GM23248 (cell line): ENCODE results near the gene IQSEC3. TPM values are rescaled to one million over a fixed set of nuclear protein-coding genes. Genes with fewer than 3 reads are reported as not detected.
A peak's percentile ranks its signal among the peaks of the same experiment; 100 is the strongest.

Experiments used
- DNase-seq: peaks from one replicate; pipeline ENCODE4 v3.0.0-alpha.2; 2015
- H2AFZ ChIP-seq: fragments of 200-600 bp; sonication (generic); 2 replicates; pipeline ENCODE4 v1.6.1; 2016; ENCODE audit warnings: antibody characterized with exemption
- H3F3A ChIP-seq: fragments of 200-600 bp; sonication (generic); 2 replicates; pipeline ENCODE4 v1.6.1; 2016; ENCODE audit warnings: mild to moderate bottlenecking, antibody characterized with exemption, mixed run types; ENCODE audit not compliant: insufficient read depth
- H3K27ac ChIP-seq: fragments of 200-600 bp; sonication (generic); 2 replicates; pipeline ENCODE4 v1.5.1; 2016; ENCODE audit warnings: mild to moderate bottlenecking
- H3K27me3 ChIP-seq: fragments of 200-600 bp; sonication (generic); replicated peaks from 2 replicates; pipeline ENCODE4 v1.6.1; 2016; ENCODE audit warnings: mild to moderate bottlenecking; ENCODE audit not compliant: insufficient read depth
- H3K36me3 ChIP-seq: fragments of 200-600 bp; sonication (generic); 2 replicates; pipeline ENCODE4 v1.6.1; 2016; ENCODE audit warnings: low read depth, mild to moderate bottlenecking
- H3K4me1 ChIP-seq: fragments of 200-600 bp; sonication (generic); 2 replicates; pipeline ENCODE4 v1.6.1; 2016; ENCODE audit warnings: mild to moderate bottlenecking; ENCODE audit not compliant: insufficient read depth
- H3K4me2 ChIP-seq: fragments of 200-600 bp; sonication (generic); one replicate; pipeline ENCODE4 v1.6.1; 2016; ENCODE audit warnings: mild to moderate bottlenecking; ENCODE audit not compliant: unreplicated experiment
- H3K4me3 ChIP-seq: fragments of 200-600 bp; sonication (generic); 2 replicates; pipeline ENCODE4 v1.5.1; 2016; ENCODE audit warnings: mild to moderate bottlenecking
- H3K79me2 ChIP-seq: fragments of 200-600 bp; sonication (generic); 2 replicates; pipeline ENCODE4 v1.6.1; 2016; ENCODE audit warnings: mild to moderate bottlenecking; ENCODE audit not compliant: insufficient read depth
- H3K9ac ChIP-seq: fragments of 200-600 bp; sonication (generic); 2 replicates; pipeline ENCODE4 v1.6.1; 2016; ENCODE audit warnings: mild to moderate bottlenecking
- H3K9me2 ChIP-seq: fragments of 200-600 bp; sonication (generic); 2 replicates; pipeline ENCODE4 v1.6.1; 2016; ENCODE audit warnings: mixed run types, mild to moderate bottlenecking, moderate library complexity; ENCODE audit not compliant: insufficient read depth
- H3K9me3 ChIP-seq: fragments of 200-600 bp; sonication (generic); one replicate; pipeline ENCODE4 v1.6.1; 2017; ENCODE audit warnings: low read depth
- H4K20me1 ChIP-seq: fragments of 200-600 bp; sonication (generic); 2 replicates; pipeline ENCODE4 v1.6.0; 2016; ENCODE audit not compliant: insufficient read depth
- EZH2 ChIP-seq: fragments of 200-600 bp; sonication (generic); IDR thresholded peaks from 2 replicates; pipeline ENCODE4 v1.6.1; 2018; ENCODE audit warnings: antibody characterized with exemption, mild to moderate bottlenecking; ENCODE audit not compliant: insufficient read depth, poor library complexity, severe bottlenecking
- EZH2phosphoT487 ChIP-seq: fragments of 200-600 bp; sonication (generic); IDR thresholded peaks from 2 replicates; pipeline ENCODE4 v1.6.1; 2018; ENCODE audit warnings: antibody characterized with exemption, moderate library complexity, mild to moderate bottlenecking, low read depth; ENCODE audit not compliant: insufficient read depth
- WGBS, 2 experiments: methylation state at CpG; one replicate each; pipeline ENCODE4 v1.1.6; 2015 to 2017; ENCODE audit warnings: low lambda C conversion rate in 2 of 2, low coverage in 1 of 2; ENCODE audit errors: missing lambda C conversion rate in 2 of 2; 5-methylcytosine and 5-hydroxymethylcytosine counted together
- in situ Hi-C: fragments of 300-500 bp; cut with MboI; formaldehyde crosslinking; loops from 2 replicates; pipeline ENCODE4 v1.15.0; 2020
- polyA plus RNA-seq: library from polyadenylated mRNA; unstranded; fragments of >200 nt; fragmentation: Nextera tagmentation; extraction: Ambion mirVana; gene quantifications from 2 replicates; pipeline ENCODE4 v1.2.1, GENCODE V29; 2016
- total RNA-seq: library from RNA; depleted of rRNA; stranded (reverse); fragments of >200 nt; shearing (Covaris generic); gene quantifications from 2 replicates; pipeline ENCODE4 v1.2.3, GENCODE V29; 2014

The IQSEC3 gene
- total and polyA plus RNA-seq, 2 experiments from 2014 or later = not detected

GRCh38 chr12:203074-203461 is 136.5 kb downstream of the IQSEC3 start:
- 56 to 67% methylated on average over 11 to 16 of the region's 16 CpGs for WGBS, 2 experiments
- H3K4me1 ChIP-seq = no peaks in the 10 kb centered on the region
- no peak overlapping the region for H2AFZ ChIP-seq
- no peaks in the 10 kb centered on the region for H3K9me3 ChIP-seq
- 0 out of 2 replicates have a peak overlapping the region, but pooled peaks have one; percentile 40 for H3K4me3 ChIP-seq
- in situ Hi-C loops = no loop called here
- H3K36me3 ChIP-seq = no peaks in the 10 kb centered on the region
- no peak overlapping the region for H3K9ac ChIP-seq
- no peak for DNase-seq
- no peaks in the 10 kb centered on the region for H4K20me1 ChIP-seq
- TF ChIP-seq EZH2 (no peak), EZH2phosphoT487 (no peak)
- peaks cover 54% of the 10 kb centered on the region for H3K27me3 ChIP-seq
- H3F3A ChIP-seq = no peaks in the 10 kb centered on the region; the same call in 1 of the 2 replicates
- H3K27ac ChIP-seq = no peak overlapping the region
- H3K9me2 ChIP-seq = no peaks in the 10 kb centered on the region
- H3K79me2 ChIP-seq = no peaks in the 10 kb centered on the region
- no peak overlapping the region for H3K4me2 ChIP-seq

- WGBS, 2 experiments = 40 to 64% methylated on average over 12 to 71 of the region's 84 CpGs
- Histone ChIP-seq H3K4me2 (no peak overlapping the region), H4K20me1 (no peaks in the 10 kb centered on the region), H3K4me1 (no peaks in the 10 kb centered on the region), H3F3A (no peaks in the 10 kb centered on the region; the same call in 1 of the 2 replicates), H3K27me3 (peaks cover 58% of the 10 kb centered on the region), H3K27ac (no peak overlapping the region), H3K9ac (no peak overlapping the region), H3K36me3 (no peaks in the 10 kb centered on the region), H3K4me3 (0 out of 2 replicates have a peak overlapping the region, but pooled peaks have one; percentile 40), H3K9me3 (no peaks in the 10 kb centered on the region), H2AFZ (no peak overlapping the region), H3K9me2 (no peaks in the 10 kb centered on the region), H3K79me2 (no peaks in the 10 kb centered on the region)
- in situ Hi-C loops = no loop called here
- TF ChIP-seq EZH2phosphoT487 = no peak
- no peak for TF ChIP-seq EZH2
- no peak for DNase-seq
Measured at GRCh38 chr12:203462-204260, 137.1 kb downstream of the IQSEC3 start.

GRCh38 chr12:204261-204678 is 137.7 kb downstream of the IQSEC3 start:
- Histone ChIP-seq H3K4me1 (no peaks in the 10 kb centered on the region), H3K36me3 (no peaks in the 10 kb centered on the region), H3K4me3 (no peak overlapping the region), H3K79me2 (no peaks in the 10 kb centered on the region), H3K4me2 (no peak overlapping the region), H3K27ac (no peak overlapping the region), H4K20me1 (no peaks in the 10 kb centered on the region), H2AFZ (no peak overlapping the region), H3K27me3 (peaks cover 55% of the 10 kb centered on the region), H3K9me2 (no peaks in the 10 kb centered on the region), H3K9ac (no peak overlapping the region), H3F3A (no peaks in the 10 kb centered on the region; the same call in 1 of the 2 replicates), H3K9me3 (no peaks in the 10 kb centered on the region)
- 80 to 81% methylated on average over 10 to 11 of the region's 11 CpGs for WGBS, 2 experiments
- in situ Hi-C loops = no loop called here
- no peak for DNase-seq
- TF ChIP-seq EZH2phosphoT487 (no peak), EZH2 (no peak)

- no peaks in the 10 kb centered on the region for H3K9me2 ChIP-seq
- 50 to 51% methylated on average over 4 of the region's 4 CpGs for WGBS, 2 experiments
- TF ChIP-seq EZH2phosphoT487 (no peak), EZH2 (no peak)
- no peak for DNase-seq
- peaks cover 62% of the 10 kb centered on the region for H3K27me3 ChIP-seq
- H3K27ac ChIP-seq = no peak overlapping the region
- H2AFZ ChIP-seq = no peak overlapping the region
- no peaks in the 10 kb centered on the region for H3K79me2 ChIP-seq
- H3K36me3 ChIP-seq = no peaks in the 10 kb centered on the region
- in situ Hi-C loops = no loop called here
- H3K4me1 ChIP-seq = no peaks in the 10 kb centered on the region
- H3F3A ChIP-seq = no peaks in the 10 kb centered on the region
- H3K9me3 ChIP-seq = no peaks in the 10 kb centered on the region
- no peak overlapping the region for H3K9ac ChIP-seq
- no peak overlapping the region for H3K4me3 ChIP-seq
- H3K4me2 ChIP-seq = no peak overlapping the region
- H4K20me1 ChIP-seq = no peaks in the 10 kb centered on the region
Measured at GRCh38 chr12:205026-205425, 138.5 kb downstream of the IQSEC3 start.
